B cell (primary cell): Measurements from ENCODE around the gene TRIM56.

Source experiments
- CTCF ChIP-seq: fragments of 200-600 bp; IDR thresholded peaks from one replicate; pipeline ENCODE4 v1.8.0; 2022; ENCODE audit warnings: antibody characterized with exemption, mild to moderate bottlenecking
- EZH2 ChIP-seq: IDR thresholded peaks from 2 replicates; pipeline ENCODE4 v1.6.1; 2012; ENCODE audit warnings: borderline replicate concordance, low read depth, mild to moderate bottlenecking, moderate library complexity, low read length; ENCODE audit not compliant: insufficient read depth, poor library complexity, severe bottlenecking

GRCh38 chr7:101104193-101104713 lies 19.0 kb downstream of the TRIM56 start:
- TF ChIP-seq EZH2 (no peak), CTCF (no peak)
